Fibroblast of pulmonary artery (primary cell): ENCODE data around the gene PHYHD1.

ENCODE experiments used
- DNase-seq: peaks from one replicate; pipeline ENCODE4 v3.0.0-alpha.2; 2010; ENCODE audit warnings: low read depth
- H3K4me3 ChIP-seq: replicated peaks from 2 replicates; pipeline ENCODE4 v1.5.1; 2011; ENCODE audit warnings: low read depth, mild to moderate bottlenecking, control low read depth, low read length, moderate library complexity
- CTCF ChIP-seq: IDR thresholded peaks from 2 replicates; pipeline ENCODE4 v1.5.1; 2011; ENCODE audit warnings: mild to moderate bottlenecking, control low read depth, low read length, inconsistent platforms; ENCODE audit errors: missing control alignments

Gene PHYHD1

GRCh38 chr9:128908372-128908771, 12.4 kb upstream of the PHYHD1 start:
- no peak overlapping the region for H3K4me3 ChIP-seq
- DNase-seq, result no peak
- no peak for TF ChIP-seq CTCF

- no peak for DNase-seq
- no peak for TF ChIP-seq CTCF
- no peak overlapping the region for H3K4me3 ChIP-seq
Observed at GRCh38 chr9:128909859-128910258, 10.9 kb upstream of the PHYHD1 start.

DNA sequence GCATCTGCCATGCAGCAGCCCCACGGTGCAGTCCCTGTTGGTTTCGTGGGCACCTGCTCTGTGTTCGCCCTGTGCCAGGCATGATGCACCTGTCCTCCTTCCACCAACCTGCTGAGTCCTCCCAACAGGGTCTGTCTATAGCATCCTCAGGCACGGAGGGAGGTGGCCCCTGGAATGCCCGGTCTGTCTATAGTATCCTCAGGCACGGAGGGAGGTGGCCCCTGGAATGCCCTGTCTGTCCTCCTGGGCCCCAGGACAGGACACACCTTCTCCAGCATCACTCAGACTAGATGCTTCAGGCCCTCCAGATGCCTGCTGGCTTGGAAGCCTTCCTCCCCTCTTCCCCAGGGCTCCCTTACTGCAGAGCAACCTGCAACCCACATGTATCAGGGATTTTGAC, 9.9 kb upstream of the PHYHD1 start:
- DNase-seq, result no peak
- no peak overlapping the region for H3K4me3 ChIP-seq
- TF ChIP-seq CTCF, result no peak

- no peak for TF ChIP-seq CTCF
- peak; percentile 48 for DNase-seq
- H3K4me3 ChIP-seq, result no peak overlapping the region
Observed at GRCh38 chr9:128911529-128912035, 9.2 kb upstream of the PHYHD1 start.

DNA sequence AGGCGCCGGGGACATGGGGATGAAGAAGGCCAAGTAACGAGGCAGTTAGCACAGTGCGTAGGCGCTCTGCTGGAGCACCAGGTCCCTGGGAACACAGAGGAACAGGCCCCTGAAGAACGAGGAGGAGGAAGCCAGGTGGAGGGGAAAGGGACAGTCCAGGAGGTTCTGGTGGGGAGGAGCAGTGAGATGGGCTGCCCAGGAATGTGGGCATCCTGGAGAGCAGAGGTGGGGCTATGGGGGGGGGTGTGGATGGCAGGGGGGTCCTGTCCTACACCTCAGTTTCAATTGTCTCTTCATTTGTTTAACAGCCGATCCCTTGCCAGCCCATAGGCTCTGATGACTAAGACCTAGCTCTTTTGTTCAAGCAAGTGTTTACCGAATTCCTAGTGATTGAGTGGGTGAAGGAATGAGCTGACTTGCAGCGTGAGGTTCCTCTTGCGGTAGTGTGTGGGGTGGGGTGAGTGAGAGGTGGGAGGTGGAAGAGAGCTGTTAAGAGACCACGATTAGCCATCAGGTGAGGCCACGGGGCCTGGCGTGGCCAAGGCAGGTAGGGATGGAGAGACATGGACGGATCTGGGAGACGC, 8.4 kb upstream of the PHYHD1 start:
- H3K4me3 ChIP-seq, result no peak overlapping the region
- TF ChIP-seq CTCF, result no peak
- peak; percentile 83 for DNase-seq

GRCh38 chr9:128913048-128913900, 7.5 kb upstream of the PHYHD1 start:
- no peak for DNase-seq
- no peak overlapping the region for H3K4me3 ChIP-seq

More at GRCh38 chr9:128913048-128913900, 7.5 kb upstream of the PHYHD1 start:
- TF ChIP-seq CTCF, result no peak
